NT2/D1 (cell line): Measurements from ENCODE around the gene INVS.

Experiments
- DNase-seq: peaks from one replicate; pipeline ENCODE4 v3.0.0-alpha.2; 2011; ENCODE audit warnings: low read depth, low spot score
- H3K27me3 ChIP-seq: 2 replicates; pipeline ENCODE4 v1.6.0; 2011; ENCODE audit warnings: mild to moderate bottlenecking; ENCODE audit not compliant: insufficient read length, insufficient read depth
- H3K36me3 ChIP-seq: 2 replicates; pipeline ENCODE4 v1.6.1; 2011; ENCODE audit warnings: mild to moderate bottlenecking, low read length, mixed read lengths; ENCODE audit not compliant: insufficient read depth, insufficient read length
- H3K4me1 ChIP-seq: 2 replicates; pipeline ENCODE4 v1.5.1; 2011; ENCODE audit not compliant: insufficient read depth, insufficient read length
- H3K4me3 ChIP-seq: 2 replicates; pipeline ENCODE4 v1.5.1; 2011; ENCODE audit warnings: low read depth; ENCODE audit not compliant: insufficient read length
- H3K9ac ChIP-seq: 2 replicates; pipeline ENCODE4 v1.6.0; 2011; ENCODE audit warnings: low read depth; ENCODE audit not compliant: insufficient read length
- H3K9me3 ChIP-seq: 2 replicates; pipeline ENCODE4 v1.5.1; 2011; ENCODE audit warnings: mild to moderate bottlenecking, low read length; ENCODE audit not compliant: insufficient read depth
- SUZ12 ChIP-seq: IDR thresholded peaks from 2 replicates; pipeline ENCODE4 v1.6.1; 2011; ENCODE audit not compliant: insufficient read length, insufficient read depth; ENCODE audit errors: extremely low read depth
- YY1 ChIP-seq: IDR thresholded peaks from 2 replicates; pipeline ENCODE4 v1.6.1; 2011; ENCODE audit not compliant: insufficient read length, insufficient read depth
- ZNF274 ChIP-seq: IDR thresholded peaks from 2 replicates; pipeline ENCODE4 v1.6.1; 2011; ENCODE audit warnings: mild to moderate bottlenecking, low read depth, low read length

Gene INVS

GRCh38 chr9:100294806-100295205 lies 195.8 kb downstream of the INVS start:
- no peak for DNase-seq
- Histone ChIP-seq H3K27me3 (no peaks in the 10 kb centered on the region), H3K9me3 (no peaks in the 10 kb centered on the region), H3K4me1 (no peaks in the 10 kb centered on the region), H3K4me3 (no peak overlapping the region), H3K9ac (no peak overlapping the region), H3K36me3 (peaks cover 80% of the 10 kb centered on the region)
- no peak for TF ChIP-seq ZNF274
- no peak for TF ChIP-seq SUZ12
- no peak for TF ChIP-seq YY1

- Histone ChIP-seq H3K36me3 (peaks cover 84% of the 10 kb centered on the region), H3K9ac (no peak overlapping the region), H3K4me3 (no peak overlapping the region), H3K27me3 (no peaks in the 10 kb centered on the region), H3K4me1 (no peaks in the 10 kb centered on the region), H3K9me3 (no peaks in the 10 kb centered on the region)
- DNase-seq, result no peak
- no peak for TF ChIP-seq YY1
- TF ChIP-seq SUZ12, result no peak
- no peak for TF ChIP-seq ZNF274
Measured at GRCh38 chr9:100295240-100295639, 196.2 kb downstream of the INVS start.

- H3K9me3 ChIP-seq, result no peaks in the 10 kb centered on the region
- TF ChIP-seq YY1 (no peak), SUZ12 (no peak), ZNF274 (no peak)
- H3K4me3 ChIP-seq, result no peak overlapping the region
- peaks cover 92% of the 10 kb centered on the region for H3K36me3 ChIP-seq
- no peaks in the 10 kb centered on the region for H3K27me3 ChIP-seq
- no peaks in the 10 kb centered on the region for H3K4me1 ChIP-seq
- no peak overlapping the region for H3K9ac ChIP-seq
- no peak for DNase-seq
Measured at GRCh38 chr9:100296407-100296806, 197.4 kb downstream of the INVS start.

- no peak for DNase-seq
- TF ChIP-seq ZNF274, result no peak
- no peak for TF ChIP-seq YY1
- Histone ChIP-seq H3K27me3 (no peaks in the 10 kb centered on the region), H3K4me3 (no peak overlapping the region), H3K36me3 (peaks cover 94% of the 10 kb centered on the region), H3K9me3 (no peaks in the 10 kb centered on the region), H3K9ac (no peak overlapping the region), H3K4me1 (no peaks in the 10 kb centered on the region)
Measured at GRCh38 chr9:100298378-100298777, 199.3 kb downstream of the INVS start.

- Histone ChIP-seq H3K9me3 (no peaks in the 10 kb centered on the region), H3K4me3 (no peak overlapping the region), H3K27me3 (no peaks in the 10 kb centered on the region), H3K36me3 (peaks cover 72% of the 10 kb centered on the region), H3K9ac (no peak overlapping the region), H3K4me1 (no peaks in the 10 kb centered on the region)
- TF ChIP-seq YY1 (no peak), SUZ12 (no peak), ZNF274 (no peak)
- DNase-seq, result no peak
Measured at GRCh38 chr9:100303747-100304146, 204.7 kb downstream of the INVS start.

GRCh38 chr9:100306283-100306682 lies 207.2 kb downstream of the INVS start:
- TF ChIP-seq ZNF274, result no peak
- TF ChIP-seq SUZ12, result no peak
- TF ChIP-seq YY1, result no peak
- no peak overlapping the region for H3K4me3 ChIP-seq
- no peaks in the 10 kb centered on the region for H3K4me1 ChIP-seq
- peaks cover 73% of the 10 kb centered on the region for H3K36me3 ChIP-seq
- no peaks in the 10 kb centered on the region for H3K27me3 ChIP-seq
- H3K9ac ChIP-seq, result no peak overlapping the region
- no peak for DNase-seq
- no peaks in the 10 kb centered on the region for H3K9me3 ChIP-seq

- no peaks in the 10 kb centered on the region for H3K4me1 ChIP-seq
- no peak for DNase-seq
- no peak overlapping the region for H3K9ac ChIP-seq
- H3K9me3 ChIP-seq, result no peaks in the 10 kb centered on the region
- no peak overlapping the region for H3K4me3 ChIP-seq
- no peak for TF ChIP-seq SUZ12
- TF ChIP-seq YY1, result no peak
- no peak for TF ChIP-seq ZNF274
- peaks cover 72% of the 10 kb centered on the region for H3K36me3 ChIP-seq
- no peaks in the 10 kb centered on the region for H3K27me3 ChIP-seq
Measured at GRCh38 chr9:100307080-100307479, 208.0 kb downstream of the INVS start.

GRCh38 chr9:100308965-100309564 lies 210.0 kb downstream of the INVS start:
- Histone ChIP-seq H3K4me1 (no peaks in the 10 kb centered on the region), H3K9me3 (no peaks in the 10 kb centered on the region; the same call in 1 of the 2 replicates), H3K4me3 (no peak overlapping the region), H3K36me3 (peaks cover 65% of the 10 kb centered on the region), H3K27me3 (no peaks in the 10 kb centered on the region), H3K9ac (no peak overlapping the region)
- TF ChIP-seq YY1, result no peak
- TF ChIP-seq SUZ12, result no peak
- no peak for TF ChIP-seq ZNF274
- DNase-seq, result no peak
